ENCODE data around the gene QRICH1.

QRICH1 gene

DNA sequence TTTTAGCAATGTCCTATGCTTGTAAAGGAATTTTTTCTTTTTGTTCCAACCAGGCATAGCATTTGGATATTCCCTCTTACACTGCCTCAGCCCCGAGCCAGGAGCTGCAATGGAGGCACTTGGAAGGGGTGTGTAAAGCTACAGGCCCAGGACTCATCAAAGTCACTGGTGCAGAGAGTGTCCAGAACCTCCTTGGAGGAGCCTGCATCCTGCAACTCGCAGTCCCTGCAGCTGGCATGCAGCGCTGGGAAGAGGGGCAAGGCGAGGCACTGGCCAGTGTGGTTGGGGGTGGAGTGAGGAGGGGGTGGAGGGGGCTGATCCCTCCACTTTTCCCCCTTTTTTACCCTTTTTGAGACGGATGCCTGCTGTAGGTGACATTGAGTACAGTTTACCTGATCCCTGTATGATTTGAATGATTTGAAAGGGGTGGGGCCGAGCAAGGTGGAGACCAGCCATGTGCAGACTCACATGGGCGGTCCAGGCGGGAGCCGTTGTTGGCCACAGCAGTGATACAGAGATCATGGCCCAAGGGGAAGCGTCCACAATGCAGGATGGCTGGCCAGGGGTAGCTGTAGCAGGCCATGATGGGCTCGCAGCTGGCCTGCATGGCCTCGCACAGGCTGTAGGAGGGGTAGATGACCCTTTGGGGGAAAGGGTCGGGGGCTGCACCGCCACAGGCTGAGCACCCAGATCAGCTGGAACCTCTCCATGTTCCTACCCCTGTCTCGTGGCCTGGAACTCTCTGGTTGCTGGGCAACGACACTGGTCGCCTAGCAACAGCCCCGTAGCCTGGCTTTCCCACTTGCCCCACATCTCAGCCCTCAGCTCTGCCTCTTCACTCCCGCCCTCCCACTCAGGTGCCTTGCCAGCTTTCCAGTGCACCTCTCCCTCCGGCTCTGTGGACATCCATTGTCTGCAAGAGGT is 95.9 kb downstream of the QRICH1 start:
- DNase-seq (ENCODE audit: low read depth in 2 of 2): no peak

DNA sequence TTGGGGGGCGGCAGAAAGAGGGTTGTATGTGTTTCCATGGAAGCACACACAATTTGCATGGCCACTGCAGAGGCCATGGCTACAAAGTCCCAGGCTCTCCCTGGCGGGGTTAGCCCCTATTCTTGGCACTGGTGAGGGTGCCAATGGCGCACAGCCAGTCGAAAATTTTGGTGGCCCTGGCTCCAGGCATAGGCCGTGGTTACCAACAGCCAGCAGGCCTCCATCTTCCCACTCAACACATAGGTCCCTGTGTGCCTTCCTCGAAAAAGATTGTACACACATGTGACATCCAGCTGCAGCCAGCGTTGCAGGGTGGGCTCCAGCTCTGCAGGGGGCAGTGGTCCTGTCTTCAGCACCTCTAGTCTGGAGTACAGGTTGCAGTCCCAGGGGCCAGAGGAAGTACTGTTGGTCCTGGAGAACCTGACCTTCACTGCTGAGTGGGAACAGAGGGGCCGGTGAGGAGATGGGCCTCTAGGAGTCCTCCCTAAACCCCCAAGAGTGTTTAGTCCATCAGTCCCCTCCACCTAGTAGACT is 96.7 kb downstream of the QRICH1 start:
- DNase-seq (ENCODE audit: low read depth in 2 of 2): no peak

DNA sequence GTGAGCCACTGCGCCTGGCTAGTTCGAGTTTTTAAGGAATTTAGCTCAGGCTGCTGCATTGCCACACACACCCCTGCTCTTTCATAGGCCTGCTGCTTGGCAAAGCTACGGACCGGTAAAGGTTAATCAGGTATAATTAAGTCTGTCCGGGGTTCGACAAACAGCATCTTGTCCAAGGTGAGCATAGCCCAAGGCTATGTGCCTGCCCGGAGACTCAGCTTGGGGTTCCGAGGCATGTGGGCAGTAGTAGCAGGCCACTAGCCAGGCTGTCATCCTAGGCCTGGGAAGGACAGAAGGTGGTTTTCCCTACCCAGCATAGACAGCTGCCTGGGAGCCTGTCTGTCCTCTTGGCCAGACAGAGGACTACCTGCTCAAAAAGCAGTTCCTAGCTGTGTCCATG is 97.2 kb downstream of the QRICH1 start:
- no peak for DNase-seq (ENCODE audit: low read depth in 2 of 2)

DNA sequence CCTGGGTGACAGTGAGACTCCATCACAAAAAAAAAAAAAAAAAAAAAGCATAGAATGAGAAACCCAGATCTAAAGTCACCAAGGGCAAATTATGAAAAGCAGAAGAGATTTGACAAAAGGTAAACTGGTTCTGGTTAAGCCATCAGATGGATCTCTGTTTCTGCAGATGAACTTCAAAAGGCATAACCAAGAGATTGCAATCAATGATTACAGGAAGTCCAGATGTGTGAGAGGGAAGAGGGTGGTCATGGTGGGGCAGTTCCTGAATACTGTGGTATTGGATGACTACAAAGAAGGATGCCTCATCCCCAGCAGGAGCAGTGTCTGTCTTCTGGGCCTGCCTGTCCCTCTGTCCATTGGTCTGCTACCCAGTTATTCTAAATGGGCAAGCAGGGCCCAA is 100.0 kb downstream of the QRICH1 start:
- DNase-seq (ENCODE audit: low read depth in 2 of 2): no peak

DNA sequence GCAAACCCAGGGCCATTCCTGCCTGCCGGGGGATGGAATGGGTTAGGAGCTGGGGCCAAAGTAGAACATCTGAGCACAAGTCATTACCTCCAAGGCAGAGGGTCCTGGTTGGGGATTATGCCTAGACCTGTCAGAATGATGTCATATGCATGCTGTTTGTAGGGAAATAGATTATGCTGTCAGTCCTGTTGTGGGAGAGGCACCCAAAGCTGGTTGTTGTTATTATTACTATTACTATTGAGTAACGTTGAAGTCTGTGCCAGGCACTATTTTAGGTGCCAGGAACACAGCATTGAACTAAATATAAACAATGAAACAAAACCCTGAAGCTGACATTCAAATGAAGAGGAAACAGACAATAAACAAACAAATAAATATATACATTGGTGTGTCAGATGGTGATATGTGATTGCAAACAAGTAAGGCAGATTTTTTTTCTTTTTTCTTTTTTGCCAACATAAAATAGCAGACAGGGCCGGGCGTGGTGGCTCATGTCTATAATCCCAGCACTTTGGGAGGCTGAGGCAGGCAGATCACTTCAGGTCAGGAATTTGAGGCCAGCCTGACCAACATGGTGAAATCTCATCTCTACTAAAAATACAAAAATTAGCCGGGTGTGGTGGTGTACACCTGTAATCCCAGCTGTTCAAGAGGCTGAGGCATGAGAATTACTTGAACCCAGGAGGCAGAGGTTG is 101.9 kb downstream of the QRICH1 start:
- DNase-seq (ENCODE audit: low read depth in 2 of 2): no peak

DNA sequence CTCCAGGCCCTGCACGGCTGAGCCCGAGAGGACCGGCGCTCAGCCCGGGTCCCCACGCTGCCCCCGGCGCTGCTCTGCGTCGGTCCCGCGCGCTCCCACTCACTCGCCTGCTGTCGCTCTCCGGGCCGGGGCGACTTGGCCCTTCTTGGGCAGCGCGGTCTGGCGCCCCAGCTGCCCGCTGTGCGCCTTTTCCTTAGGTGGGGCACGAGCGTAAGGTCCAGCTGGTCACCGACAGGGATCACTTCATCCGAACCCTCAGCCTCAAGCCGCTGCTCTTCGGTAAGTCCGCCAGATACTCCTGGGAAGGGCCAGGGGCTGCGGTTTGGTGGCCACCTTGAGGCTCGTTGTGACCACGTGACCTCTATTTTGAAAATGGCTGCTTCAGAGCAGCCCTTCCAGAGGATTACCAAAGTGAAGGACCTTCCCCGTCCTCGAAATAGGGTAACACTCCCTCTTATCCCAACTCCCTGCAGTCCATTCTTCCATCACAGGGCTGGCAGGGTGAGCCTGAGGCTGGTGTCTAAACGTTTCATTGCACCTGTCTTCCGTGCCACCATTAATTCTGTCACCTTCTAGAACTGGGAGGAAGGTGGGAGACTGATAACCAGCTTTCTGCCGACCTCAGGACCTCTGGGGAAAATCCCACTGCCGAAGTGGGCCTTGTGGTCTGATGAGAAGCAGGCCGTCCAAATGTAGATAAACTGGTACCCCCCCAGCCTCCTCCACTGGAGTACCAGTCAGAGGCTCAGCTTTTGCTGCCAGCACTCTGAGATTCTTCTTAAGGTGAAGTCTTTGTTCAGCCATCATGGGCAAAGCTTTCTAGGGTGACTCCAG is 103.0 kb downstream of the QRICH1 start:
- no peak for DNase-seq (ENCODE audit: low read depth in 2 of 2)

DNA sequence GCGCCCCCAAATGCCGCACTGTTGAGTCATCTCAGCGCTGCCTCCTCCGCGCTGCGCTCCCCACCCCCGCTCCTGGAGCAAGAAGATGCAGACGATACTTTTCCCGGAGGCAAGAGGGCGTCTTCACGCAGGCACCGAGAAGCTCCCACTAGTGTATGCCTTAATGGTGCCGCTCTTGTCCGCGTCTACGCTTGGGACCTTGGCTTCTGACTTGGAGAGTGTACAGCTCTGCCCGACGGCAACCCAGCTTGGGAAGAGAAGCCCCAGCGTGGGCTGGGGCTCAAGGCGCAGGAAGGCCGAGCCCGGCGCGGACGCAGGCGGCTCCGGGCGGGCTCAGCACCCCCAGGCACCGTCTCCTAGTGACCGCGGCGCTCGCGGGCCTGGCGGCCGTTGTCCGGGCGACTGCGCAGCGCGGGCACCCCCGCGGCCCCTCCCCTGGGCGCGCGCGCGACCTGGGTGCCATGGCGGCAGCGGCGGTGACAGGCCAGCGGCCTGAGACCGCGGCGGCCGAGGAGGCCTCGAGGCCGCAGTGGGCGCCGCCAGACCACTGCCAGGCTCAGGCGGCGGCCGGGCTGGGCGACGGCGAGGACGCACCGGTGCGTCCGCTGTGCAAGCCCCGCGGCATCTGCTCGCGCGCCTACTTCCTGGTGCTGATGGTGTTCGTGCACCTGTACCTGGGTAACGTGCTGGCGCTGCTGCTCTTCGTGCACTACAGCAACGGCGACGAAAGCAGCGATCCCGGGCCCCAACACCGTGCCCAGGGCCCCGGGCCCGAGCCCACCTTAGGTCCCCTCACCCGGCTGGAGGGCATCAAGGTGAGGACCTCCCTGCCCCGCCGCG is 103.9 kb downstream of the QRICH1 start, which contains the start of gene P4HTM:
Gene P4HTM, plus strand, starts transcription at position 446 of the 840 bp plus-strand sequence. Its CDS starts 16 bp downstream, at position 462.
- DNase-seq (ENCODE audit: low read depth in 2 of 2): peak; percentile 67 to 75

DNA sequence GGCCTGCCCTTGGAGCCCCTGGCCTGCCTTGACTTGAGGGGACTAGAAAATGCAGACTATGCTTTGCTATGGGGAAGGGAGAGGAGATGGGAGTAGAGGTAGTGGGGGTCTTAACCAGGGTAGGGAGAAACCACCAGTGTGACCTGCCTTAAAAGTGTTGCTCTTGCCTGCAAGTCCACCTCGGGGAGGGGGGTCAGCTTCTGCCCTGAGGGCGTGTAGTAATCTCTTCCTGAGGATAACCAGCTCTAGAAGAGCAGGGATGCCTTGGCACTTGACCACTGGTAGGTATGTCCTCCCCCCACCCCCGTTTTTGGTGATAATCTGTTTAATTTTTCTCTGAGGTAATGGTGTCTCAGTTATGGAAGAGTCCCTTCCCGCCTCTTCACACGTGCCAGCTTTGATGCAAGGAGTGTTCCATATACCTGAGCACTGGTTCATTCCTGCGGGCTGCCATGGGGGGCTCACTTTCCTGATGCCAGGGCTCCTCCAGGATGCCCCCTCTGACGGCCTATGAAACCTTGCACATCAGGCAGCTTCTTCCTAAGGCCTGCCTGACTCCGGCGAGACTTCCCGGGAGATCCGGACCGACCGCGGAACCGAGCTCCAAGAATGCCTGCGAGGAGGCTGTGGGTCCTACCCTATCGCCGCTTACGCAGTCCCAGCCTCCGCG is 104.6 kb downstream of the QRICH1 start:
- DNase-seq (ENCODE audit: low read depth in 2 of 2): no peak

DNA sequence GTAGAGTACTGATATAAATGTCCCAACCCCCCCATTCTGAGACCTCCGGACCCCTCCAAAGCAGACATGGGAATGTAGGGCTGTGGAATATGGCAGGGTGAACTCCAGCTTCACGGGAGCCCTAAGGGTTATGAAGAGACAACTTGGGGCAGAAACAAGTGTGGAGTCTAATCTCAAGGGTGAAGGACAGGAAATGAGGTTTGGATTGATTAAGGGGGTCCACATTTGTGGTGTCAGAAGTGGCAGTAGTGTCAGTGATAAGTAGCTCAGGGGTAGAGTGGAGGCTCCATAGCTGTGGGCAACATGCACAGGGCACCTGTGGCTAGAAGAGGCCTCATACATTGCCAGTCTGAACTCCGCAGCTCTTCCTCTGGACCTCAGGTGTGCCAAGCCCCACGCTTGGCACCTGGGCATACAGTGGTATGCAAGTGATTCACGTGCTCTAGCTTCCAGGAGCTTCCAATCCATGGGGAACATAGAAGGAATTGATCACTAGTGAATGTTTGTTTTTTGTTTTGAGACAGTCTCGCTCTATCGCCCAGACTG is 108.0 kb downstream of the QRICH1 start:
- DNase-seq (ENCODE audit: low read depth in 2 of 2): no peak

DNA sequence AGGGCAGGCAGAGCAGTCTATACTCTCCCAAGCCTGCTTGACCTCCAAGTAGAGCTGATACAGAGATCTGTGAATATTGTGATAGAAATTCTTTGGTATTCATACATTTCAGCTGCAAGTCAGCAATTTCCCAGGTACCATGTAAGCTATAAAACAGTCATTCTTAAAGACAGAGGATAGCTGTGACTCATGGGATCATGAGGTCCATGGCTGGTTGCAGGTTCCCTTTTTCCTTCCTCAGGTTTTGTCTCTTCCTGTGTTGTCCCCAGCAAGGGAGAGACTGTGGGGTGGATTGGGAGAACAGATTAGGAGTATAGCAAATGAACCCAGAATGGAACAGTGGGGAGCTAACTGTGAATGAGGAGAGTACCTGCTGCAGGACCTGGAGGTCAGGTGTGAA is 109.2 kb downstream of the QRICH1 start:
- no peak for DNase-seq (ENCODE audit: low read depth in 2 of 2)

DNA sequence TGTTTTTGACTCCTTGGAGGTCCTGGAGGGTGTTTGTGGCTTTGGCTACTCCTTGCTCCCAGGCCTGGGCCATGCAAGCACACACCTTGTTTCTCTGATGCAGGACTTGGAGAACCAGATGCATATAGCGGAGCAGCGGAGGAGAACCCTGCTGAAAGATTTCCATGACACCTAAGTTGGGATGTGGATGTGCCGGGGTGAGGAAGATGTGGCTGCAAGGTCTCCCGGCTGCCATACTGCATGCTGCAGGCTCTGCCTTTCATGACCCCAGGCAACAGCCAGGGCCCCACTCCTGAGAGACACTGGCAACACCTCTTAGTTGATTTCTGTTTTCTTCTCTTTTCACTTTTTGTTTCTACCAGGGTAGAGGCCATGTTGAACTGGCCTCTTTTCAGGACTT is 110.8 kb downstream of the QRICH1 start:
- no peak for DNase-seq (ENCODE audit: low read depth in 2 of 2)

DNA sequence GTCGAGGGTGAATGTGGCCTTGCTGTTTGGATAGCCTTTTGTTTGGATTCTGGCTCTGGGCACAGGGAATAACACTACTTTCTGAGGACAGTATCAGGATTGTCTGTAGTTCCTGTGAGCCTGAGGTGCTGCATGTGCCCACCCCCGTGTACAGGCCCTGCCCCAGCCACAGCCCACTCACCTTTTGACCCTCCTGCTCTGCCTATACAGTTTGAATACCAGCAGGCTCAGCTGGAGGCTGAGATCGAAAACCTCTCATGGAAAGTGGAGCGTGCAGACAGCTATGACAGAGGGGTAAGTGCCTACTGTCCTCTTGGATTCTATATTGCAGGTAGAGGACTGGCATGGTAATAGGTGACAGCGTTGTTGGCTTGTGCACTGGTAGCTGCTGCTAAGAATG is 111.2 kb downstream of the QRICH1 start:
- DNase-seq (ENCODE audit: low read depth in 2 of 2): no peak

DNA sequence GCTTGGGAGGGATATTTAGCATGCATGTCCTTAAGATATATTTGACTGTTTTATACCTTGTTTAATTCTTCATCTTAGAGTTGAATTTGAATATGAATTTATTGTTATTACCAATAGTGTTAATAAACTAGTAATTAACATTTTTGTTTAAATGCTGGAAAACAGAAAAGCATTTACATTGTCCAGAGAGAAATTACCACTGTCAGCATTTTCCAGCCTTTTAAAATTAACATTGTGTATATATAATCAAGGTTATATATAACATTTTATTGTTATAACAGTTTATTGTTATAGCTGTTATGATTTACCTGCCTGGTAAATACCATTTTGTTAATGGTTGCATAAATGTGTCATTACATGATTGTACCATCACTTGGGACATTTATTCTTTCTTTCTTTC is 111.9 kb downstream of the QRICH1 start:
- no peak for DNase-seq (ENCODE audit: low read depth in 2 of 2)

DNA sequence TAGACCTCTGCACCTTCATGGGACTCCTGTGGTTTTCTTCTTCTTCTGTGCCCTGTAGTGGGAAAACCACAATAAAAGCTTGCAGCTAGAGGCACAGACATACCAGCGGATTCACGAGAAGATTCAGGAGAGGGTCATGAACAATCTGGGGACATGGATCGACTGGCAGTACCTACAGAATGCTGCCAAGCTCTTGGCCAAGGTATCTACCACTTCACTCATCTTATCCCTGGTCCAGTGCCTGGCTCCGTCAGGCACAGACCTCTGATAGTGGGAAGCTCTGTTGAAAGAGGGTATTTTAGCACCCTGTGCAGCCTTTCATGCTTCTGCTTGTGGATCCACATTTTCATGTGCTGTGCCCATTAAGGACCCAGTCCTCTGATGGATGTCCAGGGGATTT is 113.6 kb downstream of the QRICH1 start:
- DNase-seq (ENCODE audit: low read depth in 2 of 2): no peak
